DND-41 (cell line): ENCODE results near the gene QSER1.

ENCODE experiments used
- ATAC-seq: fragments of 200-7000 bp; cut with Tn5 transposase; 3 replicates; pipeline ENCODE4 v1.9.1; 2021; ENCODE audit warnings: low read depth; ENCODE audit not compliant: insufficient read depth
- DNase-seq: peaks from one replicate; pipeline ENCODE4 v3.0.0-alpha.2; 2020
- H2AFZ ChIP-seq: 2 replicates; pipeline ENCODE4 v1.6.0; 2012; ENCODE audit warnings: low read depth, low read length
- H3K27ac ChIP-seq: 2 replicates; pipeline ENCODE4 v1.5.1; 2012; ENCODE audit warnings: low read length, inconsistent platforms
- H3K27me3 ChIP-seq: fragments of 200-600 bp; sonication (generic); 2 replicates; pipeline ENCODE4 v1.6.0; 2012; ENCODE audit warnings: low read length, mild to moderate bottlenecking, inconsistent platforms; ENCODE audit not compliant: insufficient read depth, poor library complexity
- H3K36me3 ChIP-seq: 2 replicates; pipeline ENCODE4 v1.5.1; 2012; ENCODE audit warnings: low read length, inconsistent platforms; ENCODE audit not compliant: insufficient read depth
- H3K4me1 ChIP-seq: 2 replicates; pipeline ENCODE4 v1.5.1; 2012; ENCODE audit warnings: mild to moderate bottlenecking, low read length; ENCODE audit not compliant: insufficient read depth
- H3K4me2 ChIP-seq: 2 replicates; pipeline ENCODE4 v1.6.0; 2012; ENCODE audit warnings: mild to moderate bottlenecking, moderate library complexity, low read length, inconsistent platforms; ENCODE audit not compliant: insufficient read depth
- H3K4me3 ChIP-seq, 2 experiments: fragments of 200-600 bp in 1 of 2; shearing (Covaris generic) in 1 of 2; 2 replicates each; pipeline ENCODE4 v1.5.1; 2012 to 2016; ENCODE audit warnings: inconsistent platforms in 2 of 2, low read length in 2 of 2, mild to moderate bottlenecking in 2 of 2, low read depth in 1 of 2, moderate library complexity in 1 of 2
- H3K79me2 ChIP-seq: 2 replicates; pipeline ENCODE4 v1.6.0; 2012; ENCODE audit warnings: low read length, inconsistent platforms; ENCODE audit not compliant: insufficient read depth
- H3K9ac ChIP-seq: 2 replicates; pipeline ENCODE4 v1.6.0; 2012; ENCODE audit warnings: low read depth, mild to moderate bottlenecking, inconsistent platforms, low read length, moderate library complexity
- H3K9me3 ChIP-seq: 2 replicates; pipeline ENCODE4 v1.5.1; 2012; ENCODE audit warnings: low read length, moderate library complexity, mild to moderate bottlenecking, inconsistent platforms; ENCODE audit not compliant: insufficient read depth, severe bottlenecking
- H4K20me1 ChIP-seq: 2 replicates; pipeline ENCODE4 v1.6.0; 2012; ENCODE audit warnings: low read length; ENCODE audit not compliant: insufficient read depth
- CTCF ChIP-seq: IDR thresholded peaks from 2 replicates; pipeline ENCODE4 v1.5.1; 2012; ENCODE audit warnings: borderline replicate concordance, low read length, moderate library complexity, mild to moderate bottlenecking; ENCODE audit not compliant: poor library complexity, severe bottlenecking; ENCODE audit errors: extremely low read depth
- EZH2 ChIP-seq: IDR thresholded peaks from 3 replicates; pipeline ENCODE4 v1.6.1; 2012; ENCODE audit warnings: borderline replicate concordance, low read depth, mild to moderate bottlenecking, moderate library complexity, low read length, inconsistent platforms; ENCODE audit not compliant: severe bottlenecking

Gene QSER1

DNA sequence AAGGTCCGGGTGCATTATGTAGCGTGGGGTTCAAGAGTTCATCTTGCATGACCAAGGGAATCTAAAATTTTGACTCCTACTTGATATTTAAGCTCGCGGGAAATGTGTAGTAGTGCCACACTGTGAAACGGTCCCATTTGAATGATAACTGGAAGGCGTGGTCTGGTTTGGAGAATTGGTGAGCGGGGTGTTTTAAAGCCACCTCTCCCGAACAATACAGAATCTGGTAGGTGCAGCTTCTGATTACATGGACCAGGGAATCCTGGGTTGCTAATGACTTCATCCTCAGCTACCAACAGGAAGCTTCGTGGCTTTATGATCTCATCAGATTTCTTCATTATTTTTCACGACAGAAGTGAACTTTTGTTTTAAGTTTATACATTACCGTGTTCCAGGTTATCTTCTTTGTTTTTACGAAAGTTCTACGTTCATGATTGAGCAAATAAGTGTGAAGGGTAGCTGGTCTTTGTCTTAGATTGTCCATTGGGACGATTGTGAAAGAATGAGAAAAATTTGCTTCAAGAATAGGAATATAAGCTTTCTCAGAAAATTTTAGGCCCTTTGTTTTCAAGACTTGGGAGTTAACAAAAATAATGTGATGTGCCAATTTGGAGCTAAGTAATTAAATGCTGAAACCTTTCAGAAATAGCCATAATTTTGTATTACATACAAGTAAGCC, 1.7 kb downstream of the QSER1 start:
- DNase-seq: peak; percentile 59
- Histone ChIP-seq H2AFZ (peak overlapping the region; percentile 65), H3K27ac (peak overlapping the region; percentile 90), H3K27me3 (no peaks in the 10 kb centered on the region), H3K4me3 (peak overlapping the region; percentile 70 to 83; a peak in 3 of 4 replicates), H3K9ac (peak overlapping the region; percentile 99), H3K4me2 (peak overlapping the region; percentile 71), H3K79me2 (peaks cover 61% of the 10 kb centered on the region), H4K20me1 (peaks cover 25% of the 10 kb centered on the region), H3K9me3 (no peaks in the 10 kb centered on the region), H3K4me1 (peaks cover 35% of the 10 kb centered on the region), H3K36me3 (peaks cover 18% of the 10 kb centered on the region)
- ATAC-seq: peak; percentile 59
- no peak for TF ChIP-seq EZH2
- no peak for TF ChIP-seq CTCF

DNA sequence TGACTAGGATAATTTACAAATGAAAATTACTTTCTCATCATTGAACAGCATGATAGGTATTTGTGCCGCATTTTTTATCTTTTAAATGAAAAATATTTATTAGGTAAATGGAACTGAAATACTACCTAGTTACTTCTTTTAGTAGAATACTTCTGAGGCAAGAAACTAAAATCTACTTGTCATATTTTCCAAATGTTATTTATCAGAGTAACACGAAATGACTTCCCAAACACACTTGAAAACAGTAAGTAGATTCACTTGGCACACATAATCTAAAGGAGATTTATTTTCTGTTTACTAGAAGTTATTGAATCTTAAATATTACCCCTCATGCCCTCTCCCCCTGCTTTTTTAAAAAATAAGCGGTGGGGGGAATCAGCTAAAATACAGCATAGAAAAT, 2.3 kb downstream of the QSER1 start:
- no peak for TF ChIP-seq CTCF
- no peak for ATAC-seq
- no peaks in the 10 kb centered on the region for H3K9me3 ChIP-seq
- peaks cover 35% of the 10 kb centered on the region for H3K4me1 ChIP-seq
- H3K4me2 ChIP-seq: peak overlapping the region; percentile 71
- peaks cover 68% of the 10 kb centered on the region for H3K79me2 ChIP-seq
- no peaks in the 10 kb centered on the region for H3K27me3 ChIP-seq
- no peak for DNase-seq
- peaks cover 32% of the 10 kb centered on the region for H4K20me1 ChIP-seq
- peak overlapping the region; percentile 90 for H3K27ac ChIP-seq
- peak overlapping the region; percentile 99 for H3K9ac ChIP-seq
- no peak overlapping the region for H2AFZ ChIP-seq
- peaks cover 24% of the 10 kb centered on the region for H3K36me3 ChIP-seq
- H3K4me3 ChIP-seq: peak overlapping the region; percentile 70 to 83; a peak in 3 of 4 replicates

GRCh38 chr11:32895471-32895870, 2.9 kb downstream of the QSER1 start:
- Histone ChIP-seq H3K79me2 (peaks cover 73% of the 10 kb centered on the region), H3K27me3 (no peaks in the 10 kb centered on the region), H3K4me1 (peaks cover 35% of the 10 kb centered on the region), H3K4me2 (peak overlapping the region; percentile 71), H3K9me3 (no peaks in the 10 kb centered on the region), H3K27ac (no peak overlapping the region), H2AFZ (no peak overlapping the region), H3K36me3 (peaks cover 26% of the 10 kb centered on the region), H3K4me3 (peak overlapping the region in 1 of 2 experiments; percentile 83; a peak in 2 of 4 replicates), H3K9ac (no peak overlapping the region), H4K20me1 (peaks cover 35% of the 10 kb centered on the region)
- ATAC-seq: no peak
- DNase-seq: no peak
- TF ChIP-seq EZH2 (no peak), CTCF (no peak)
